Keratinocyte (primary cell): Measurements from ENCODE around the gene METAP1.

ENCODE experiments used
- CTCF ChIP-seq, 3 experiments: IDR thresholded peaks in 1 of 3; conservative IDR thresholded peaks in 1 of 3; optimal IDR thresholded peaks in 1 of 3; 2 replicates in 2 of 3; 3 replicates in 1 of 3; pipeline versions ENCODE3 to v1.5.1; 2011; ENCODE audit warnings: low read length in 3 of 3, mild to moderate bottlenecking in 3 of 3, moderate library complexity in 2 of 3, control low read depth in 1 of 3, inconsistent platforms in 1 of 3; ENCODE audit not compliant: insufficient read depth in 2 of 3; ENCODE audit errors: extremely low read depth in 1 of 3
- EZH2 ChIP-seq: IDR thresholded peaks from one replicate; pipeline ENCODE4 v1.6.1; 2012; ENCODE audit warnings: inconsistent platforms, mild to moderate bottlenecking, low read length, moderate library complexity

DNA sequence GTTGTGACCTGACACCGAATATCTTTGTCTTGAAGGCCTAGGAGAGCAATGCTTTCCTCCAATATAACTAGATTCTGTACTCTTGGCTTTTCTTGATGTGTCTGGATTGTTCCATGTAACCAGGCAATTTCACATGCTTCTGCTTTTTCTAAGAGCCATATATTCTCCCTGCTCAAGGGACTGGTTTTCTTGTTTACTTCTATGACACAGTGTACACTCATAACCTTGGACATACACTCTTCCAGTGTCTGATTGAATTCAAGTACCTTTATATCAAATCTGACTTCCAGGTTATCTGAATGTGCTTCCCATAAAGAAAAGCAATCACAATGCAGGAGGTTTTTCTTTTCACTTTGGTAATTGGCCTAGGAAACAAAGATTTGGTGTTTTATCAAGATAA, 49.2 kb upstream of the METAP1 start:
- TF ChIP-seq CTCF (optimal IDR thresholded peaks at IDR 0.05 in 1 of 3, IDR thresholded peaks at IDR 0.05 in 1 of 3, conservative IDR thresholded peaks at IDR 0.05 in 1 of 3; ENCODE audit: extremely low read depth in 1 of 3, insufficient read depth in 2 of 3, low read length in 3 of 3) (no peak), EZH2 (no peak)
